Endothelial cell of umbilical vein (primary cell): ENCODE data around the gene ZNF91. TPM values are rescaled to one million over a fixed set of nuclear protein-coding genes. Genes with fewer than 3 reads are reported as not detected.

ENCODE experiments used
- BruUV-seq: library from RNA; stranded (reverse); fragments of 400-500 nt; replicated peaks from 2 replicates; lab custom pipeline; 2021; lab: Mats Ljungman, UMichigan
- CTCF ChIA-PET: fragments of 300-600, 350-600 bp; sonication (Branson Sonifier 250); formaldehyde crosslinking; loops from one replicate; lab custom pipeline; 2021; ENCODE audit warnings: antibody characterized with exemption, inconsistent platforms; lab: Charles Lee
- POLR2A ChIA-PET: fragments of 300-600, 350-600 bp; sonication (Branson Sonifier 250); formaldehyde crosslinking; loops from one replicate; lab custom pipeline; 2021; ENCODE audit warnings: antibody characterized with exemption, inconsistent platforms; lab: Charles Lee
- DNase-seq: peaks from one replicate; pipeline ENCODE4 v3.0.0-alpha.2; 2011; ENCODE audit warnings: low read depth, low spot score
- FAIRE-seq: peaks from 2 replicates; lab custom pipeline; 2011; peaks lifted over from hg19 to GRCh38; lab: Jason Lieb, UNC
- H2AFZ ChIP-seq: 2 replicates; pipeline ENCODE4 v1.6.0; 2012; ENCODE audit warnings: low read depth, low read length, control low read depth, inconsistent platforms
- H3K27ac ChIP-seq: 2 replicates; pipeline ENCODE4 v1.5.1; 2011; ENCODE audit warnings: low read depth, mild to moderate bottlenecking, control low read depth, low read length, moderate library complexity; ENCODE audit not compliant: insufficient read depth
- H3K27me3 ChIP-seq, 2 experiments: 2 replicates each; pipeline versions ENCODE4 v1.6.0 to v1.6.1; 2011; ENCODE audit warnings: low read length in 2 of 2, mixed read lengths in 1 of 2; ENCODE audit not compliant: control insufficient read depth in 2 of 2, insufficient read depth in 2 of 2
- H3K36me3 ChIP-seq, 2 experiments: 2 replicates in 1 of 2; 3 replicates in 1 of 2; pipeline ENCODE4 v1.5.1; 2011; ENCODE audit warnings: low read length in 2 of 2, mild to moderate bottlenecking in 1 of 2, moderate library complexity in 1 of 2; ENCODE audit not compliant: control insufficient read depth in 2 of 2, insufficient read depth in 2 of 2; ENCODE audit errors: extremely low read depth in 1 of 2
- H3K4me1 ChIP-seq: 3 replicates; pipeline ENCODE4 v1.5.1; 2011; ENCODE audit warnings: mild to moderate bottlenecking, low read length; ENCODE audit not compliant: control insufficient read depth, insufficient read depth; ENCODE audit errors: extremely low read depth
- H3K4me2 ChIP-seq: 2 replicates; pipeline ENCODE4 v1.6.1; 2011; ENCODE audit warnings: low read length, control low read depth, mixed read lengths; ENCODE audit not compliant: insufficient read depth
- H3K4me3 ChIP-seq, 3 experiments: fragments of 200-600 bp in 1 of 3; sonication (generic), shearing (Covaris generic) in 1 of 3; replicated peaks in 1 of 3; 2 replicates each; pipeline ENCODE4 v1.5.1; 2011 to 2016; ENCODE audit warnings: control low read depth in 3 of 3, low read length in 3 of 3, mild to moderate bottlenecking in 2 of 3, inconsistent platforms in 1 of 3, low read depth in 1 of 3, moderate library complexity in 1 of 3; ENCODE audit not compliant: insufficient read depth in 1 of 3
- H3K79me2 ChIP-seq: 2 replicates; pipeline ENCODE4 v1.6.0; 2012; ENCODE audit warnings: low read length, inconsistent platforms; ENCODE audit not compliant: control insufficient read depth, insufficient read depth
- H3K9ac ChIP-seq: replicated peaks from 2 replicates; pipeline ENCODE3; 2011; ENCODE audit warnings: low read length, control low read depth; ENCODE audit not compliant: insufficient read depth; ENCODE audit errors: extremely low read depth
- H3K9me1 ChIP-seq: replicated peaks from 3 replicates; pipeline ENCODE4 v1.6.0; 2011; ENCODE audit warnings: mild to moderate bottlenecking, low read length; ENCODE audit not compliant: control insufficient read depth, insufficient read depth; ENCODE audit errors: extremely low read depth
- H3K9me3 ChIP-seq: replicated peaks from 2 replicates; pipeline ENCODE4 v1.5.1; 2012; ENCODE audit warnings: low read length, inconsistent platforms; ENCODE audit not compliant: control insufficient read depth, insufficient read depth
- H4K20me1 ChIP-seq: replicated peaks from 2 replicates; pipeline ENCODE3; 2011; ENCODE audit warnings: mild to moderate bottlenecking, low read length; ENCODE audit not compliant: control insufficient read depth, insufficient read depth; ENCODE audit errors: extremely low read depth
- EZH2 ChIP-seq: IDR thresholded peaks from 2 replicates; pipeline ENCODE4 v1.6.1; 2012; ENCODE audit warnings: borderline replicate concordance, low read depth, mild to moderate bottlenecking, moderate library complexity, low read length, inconsistent platforms; ENCODE audit not compliant: severe bottlenecking
- FOS ChIP-seq: IDR thresholded peaks from 2 replicates; pipeline ENCODE4 v1.6.1; 2011; ENCODE audit warnings: mild to moderate bottlenecking, low read length, moderate library complexity, borderline replicate concordance; ENCODE audit not compliant: insufficient read depth
- GATA2 ChIP-seq: IDR thresholded peaks from 2 replicates; pipeline ENCODE4 v1.7.0; 2011; ENCODE audit warnings: low read depth, mild to moderate bottlenecking, moderate library complexity, mixed read lengths, low read length; ENCODE audit not compliant: insufficient read length, insufficient read depth
- JUN ChIP-seq: IDR thresholded peaks from 2 replicates; pipeline ENCODE4 v1.6.1; 2011; ENCODE audit warnings: borderline replicate concordance, low read depth; ENCODE audit not compliant: insufficient read length, insufficient read depth
- MYC ChIP-seq: IDR thresholded peaks from one replicate; pipeline ENCODE4 v1.6.1; 2011; ENCODE audit warnings: mild to moderate bottlenecking, low read depth, low read length
- POLR2A ChIP-seq: IDR thresholded peaks from 2 replicates; pipeline ENCODE4 v1.6.1; 2012; ENCODE audit warnings: low read depth, mild to moderate bottlenecking, control low read depth, low read length
- POLR2AphosphoS5 ChIP-seq: IDR thresholded peaks from 2 replicates; pipeline ENCODE4 v1.6.1; 2012; ENCODE audit warnings: low read depth, mild to moderate bottlenecking, control low read depth, low read length, moderate library complexity; ENCODE audit not compliant: insufficient read depth
- dilution Hi-C: fragments of 300-500 bp; cut with MboI; formaldehyde crosslinking; loops from one replicate; pipeline ENCODE4 v1.15.0; 2019; ENCODE audit warnings: low sequenced_read_pairs; ENCODE audit not compliant: extremely low pct_ligation_motif_present
- intact Hi-C: fragments of 100-400 bp; cut with micrococcal nuclease; formaldehyde crosslinking; loops from one replicate; pipeline ENCODE4 v1.10.0; 2022
- polyA plus RNA-seq, 4 experiments: library from polyadenylated mRNA; depleted of rRNA in 3 of 4; stranded (reverse) in 3 of 4; unstranded in 1 of 4; fragments of >200 nt; gene quantifications; 2 replicates each; pipeline versions ENCODE4 v1.2.1 to v1.2.3, GENCODE V29; 2011 to 2012; ENCODE audit warnings: missing spikeins in 1 of 4
- total RNA-seq: library from RNA; stranded (reverse); gene quantifications from 2 replicates; pipeline ENCODE4 v1.2.3, GENCODE V29; 2021
- TF ChIP-seq, protein P1 (sequence below): IDR thresholded peaks from 2 replicates; pipeline ENCODE4 v1.6.1; 2011; ENCODE audit not compliant: insufficient read depth, insufficient read length
- TF ChIP-seq, protein P2 (sequence below), 2 donors: IDR thresholded peaks; 1 replicate in 1 of 2; 2 replicates in 1 of 2; pipeline ENCODE4 v1.5.1; 2011; ENCODE audit warnings: low read length in 2 of 2, mild to moderate bottlenecking in 2 of 2, moderate library complexity in 2 of 2, control low read depth in 1 of 2, inconsistent platforms in 1 of 2, low read depth in 1 of 2; ENCODE audit not compliant: insufficient read depth in 1 of 2; ENCODE audit errors: extremely low read depth in 1 of 2

The ZNF91 gene
- total and polyA plus RNA-seq, 2 donors (not counting 3 experiments of a cell fraction or from before 2014, with no cell fraction given): 9.6 to 17.0 TPM

DNA sequence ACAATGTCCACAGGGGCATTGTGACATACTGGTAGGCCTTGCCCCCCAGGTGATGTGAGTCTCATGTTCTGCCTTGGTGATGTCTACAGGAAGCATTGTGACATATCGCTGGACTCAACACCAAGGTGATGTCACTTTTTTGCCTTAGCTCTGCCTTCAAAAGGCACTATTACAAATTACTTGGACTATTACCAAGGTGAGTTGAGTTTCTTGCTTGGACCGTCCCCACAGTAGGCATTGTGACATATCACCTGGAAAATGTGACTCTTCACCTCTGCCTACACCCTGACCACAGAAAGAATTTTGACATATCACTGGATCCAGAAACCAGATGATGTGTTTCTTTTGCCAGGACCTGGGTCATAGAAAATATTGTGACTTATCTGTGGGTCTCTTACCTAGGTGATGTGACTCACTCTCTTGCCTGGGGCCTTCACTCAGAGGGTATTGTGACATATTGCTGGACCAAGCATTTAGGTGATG lies 84.5 kb downstream of the ZNF91 start:
- Histone ChIP-seq H3K9me1 (no peaks in the 10 kb centered on the region), H3K27me3 (no peaks in the 10 kb centered on the region), H3K9me3 (no peaks in the 10 kb centered on the region), H3K4me3 (no peak overlapping the region), H3K4me2 (no peak overlapping the region), H3K9ac (no peak overlapping the region), H2AFZ (no peak overlapping the region), H3K36me3 (no peaks in the 10 kb centered on the region), H3K27ac (no peak overlapping the region), H3K4me1 (no peaks in the 10 kb centered on the region), H3K79me2 (no peaks in the 10 kb centered on the region), H4K20me1 (no peaks in the 10 kb centered on the region)
- no peak for DNase-seq
- dilution Hi-C loops: no loop called here
- BruUV-seq: no TSS peak
- TF ChIP-seq GATA2 (no peak), MYC (no peak), FOS (no peak), POLR2AphosphoS5 (no peak), JUN (no peak), POLR2A (no peak), EZH2 (no peak)
- TF ChIP-seq, protein P1, sequence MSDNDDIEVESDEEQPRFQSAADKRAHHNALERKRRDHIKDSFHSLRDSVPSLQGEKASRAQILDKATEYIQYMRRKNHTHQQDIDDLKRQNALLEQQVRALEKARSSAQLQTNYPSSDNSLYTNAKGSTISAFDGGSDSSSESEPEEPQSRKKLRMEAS: no peak
- TF ChIP-seq, protein P2, sequence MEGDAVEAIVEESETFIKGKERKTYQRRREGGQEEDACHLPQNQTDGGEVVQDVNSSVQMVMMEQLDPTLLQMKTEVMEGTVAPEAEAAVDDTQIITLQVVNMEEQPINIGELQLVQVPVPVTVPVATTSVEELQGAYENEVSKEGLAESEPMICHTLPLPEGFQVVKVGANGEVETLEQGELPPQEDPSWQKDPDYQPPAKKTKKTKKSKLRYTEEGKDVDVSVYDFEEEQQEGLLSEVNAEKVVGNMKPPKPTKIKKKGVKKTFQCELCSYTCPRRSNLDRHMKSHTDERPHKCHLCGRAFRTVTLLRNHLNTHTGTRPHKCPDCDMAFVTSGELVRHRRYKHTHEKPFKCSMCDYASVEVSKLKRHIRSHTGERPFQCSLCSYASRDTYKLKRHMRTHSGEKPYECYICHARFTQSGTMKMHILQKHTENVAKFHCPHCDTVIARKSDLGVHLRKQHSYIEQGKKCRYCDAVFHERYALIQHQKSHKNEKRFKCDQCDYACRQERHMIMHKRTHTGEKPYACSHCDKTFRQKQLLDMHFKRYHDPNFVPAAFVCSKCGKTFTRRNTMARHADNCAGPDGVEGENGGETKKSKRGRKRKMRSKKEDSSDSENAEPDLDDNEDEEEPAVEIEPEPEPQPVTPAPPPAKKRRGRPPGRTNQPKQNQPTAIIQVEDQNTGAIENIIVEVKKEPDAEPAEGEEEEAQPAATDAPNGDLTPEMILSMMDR (IDR thresholded peaks at IDR 0.05; ENCODE audit: extremely low read depth in 1 of 2, insufficient read depth in 1 of 2, low read depth in 1 of 2, low read length in 2 of 2): no peak
- ChIA-PET POLR2A (no interaction called here), CTCF (no interaction called here)
- intact Hi-C loops: no loop called here
- no peak for FAIRE-seq
